HG03159 (cell line): ENCODE data around the gene PATZ1.
A peak's percentile ranks its signal among the peaks of the same experiment; 100 is the strongest.
"Not testable (repeated sequence)": the region's sequence is repeated elsewhere in the genome, so short reads cannot be mapped to it uniquely, and the experiment has no call there.

Experiments used
- ATAC-seq: cut with Tn5 transposase; IDR thresholded peaks from one replicate; pipeline ENCODE4 v1.9.1; 2021; ENCODE audit warnings: mild to moderate bottlenecking, moderate library complexity; ENCODE audit not compliant: unreplicated experiment

Gene PATZ1

DNA sequence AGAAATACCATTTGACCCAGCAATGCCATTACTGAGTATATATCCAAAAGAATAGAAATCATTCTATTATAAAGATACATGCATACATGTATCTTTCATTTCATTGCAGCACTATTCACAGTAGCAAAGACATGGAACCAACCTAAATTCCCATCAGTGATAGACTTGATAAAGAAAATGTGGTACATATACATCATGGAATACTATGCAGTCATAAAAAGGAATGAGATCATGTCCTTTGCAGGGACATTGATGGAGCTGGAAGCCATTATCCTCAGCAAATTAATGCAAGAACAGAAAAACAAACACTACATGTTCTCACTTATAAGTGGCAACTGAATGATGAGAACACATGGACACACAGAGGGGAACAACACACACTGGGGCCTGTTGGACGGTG lies 31.9 kb downstream of the PATZ1 start:
- not testable (repeated sequence) for ATAC-seq

- no peak for ATAC-seq
Measured at GRCh38 chr22:31313366-31314147, 32.6 kb downstream of the PATZ1 start.

DNA sequence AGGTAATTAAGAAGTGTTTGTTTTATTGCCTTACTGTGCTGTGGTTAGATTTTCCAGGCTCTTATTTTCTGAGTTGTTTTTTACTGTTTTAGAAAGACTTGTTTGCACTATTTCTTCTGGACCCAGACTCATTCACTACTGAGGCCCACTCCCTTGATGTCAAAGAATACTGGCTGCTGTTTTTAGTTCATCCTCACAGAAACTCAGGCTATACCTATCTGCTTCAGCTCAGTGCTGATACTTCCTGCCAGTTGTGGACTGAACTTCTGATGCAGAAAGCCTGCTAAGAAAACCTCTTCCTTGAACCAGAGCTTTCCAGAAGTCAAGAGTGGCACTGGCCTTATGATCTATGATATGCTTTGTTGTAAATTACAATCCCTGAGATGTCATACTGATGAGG lies 38.0 kb downstream of the PATZ1 start:
- ATAC-seq, result no peak

GRCh38 chr22:31305194-31305593 lies 41.0 kb downstream of the PATZ1 start:
- no peak for ATAC-seq

DNA sequence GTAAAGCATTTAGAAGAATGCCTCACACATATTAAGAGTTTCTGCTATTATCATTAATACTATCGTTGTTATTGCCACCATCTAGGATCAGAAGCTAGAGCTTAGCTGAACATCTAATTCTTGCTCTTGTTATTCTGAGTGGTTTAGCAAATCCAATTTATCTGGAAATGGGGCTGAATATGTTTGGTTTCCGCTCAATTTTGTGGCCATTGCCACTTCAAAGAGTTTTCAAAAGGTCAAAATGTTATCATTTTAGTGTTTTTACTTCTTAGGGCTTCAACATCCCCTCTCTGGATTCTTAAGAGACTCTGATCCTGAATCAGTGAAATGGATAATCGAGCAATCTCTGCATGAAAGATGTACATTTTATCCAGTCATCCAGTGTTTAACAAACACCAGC lies 43.6 kb downstream of the PATZ1 start:
- ATAC-seq, result no peak

GRCh38 chr22:31302006-31302405 lies 44.1 kb downstream of the PATZ1 start:
- ATAC-seq, result no peak

DNA sequence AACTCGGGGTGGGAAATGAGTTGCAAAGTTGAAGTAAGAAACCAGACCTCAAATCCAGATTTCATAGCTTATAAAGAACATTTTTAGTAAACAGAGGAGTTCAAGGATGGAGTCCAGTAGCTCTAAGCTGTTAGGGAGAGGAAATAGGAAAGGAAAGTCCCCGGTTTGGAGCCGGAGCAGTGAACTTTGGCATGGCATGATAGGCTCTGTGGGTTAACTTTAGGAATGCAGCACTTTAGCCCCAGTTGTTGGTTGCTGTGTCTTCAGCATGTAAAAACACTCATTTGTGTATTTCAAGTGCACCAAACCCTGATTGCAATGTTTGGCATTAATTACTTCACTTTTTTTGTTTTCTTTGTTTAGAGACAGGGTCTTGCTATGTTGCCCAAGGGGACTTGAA lies 45.2 kb downstream of the PATZ1 start:
- ATAC-seq, result no peak

GRCh38 chr22:31295831-31296657 lies 50.1 kb downstream of the PATZ1 start:
- no peak for ATAC-seq

DNA sequence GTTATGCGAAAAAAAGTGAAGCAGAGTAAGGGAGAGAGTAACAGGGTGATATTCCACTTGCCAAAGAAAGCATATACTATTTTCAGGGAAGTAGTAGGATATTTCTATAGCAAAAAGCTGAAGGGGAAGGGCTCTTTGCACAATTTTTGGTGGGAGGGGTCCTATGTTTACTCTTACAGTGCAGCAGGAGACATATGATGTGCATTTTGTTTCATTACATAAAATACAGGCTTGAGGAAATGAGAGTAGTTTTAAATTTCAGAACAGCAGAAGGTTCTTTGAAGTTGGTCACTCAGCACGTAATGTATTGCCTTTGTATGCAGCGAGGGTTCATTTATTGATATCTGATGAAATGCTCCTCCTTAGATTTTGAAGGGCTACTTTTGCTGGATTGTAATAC lies 50.8 kb downstream of the PATZ1 start:
- no peak for ATAC-seq

GRCh38 chr22:31292236-31292989 lies 53.7 kb downstream of the PATZ1 start, which contains the start of gene PIK3IP1:
TSS of gene PIK3IP1 (minus strand) at chr22:31292488. CDS start at chr22:31292344, 144 bp downstream.
- no peak for ATAC-seq

DNA sequence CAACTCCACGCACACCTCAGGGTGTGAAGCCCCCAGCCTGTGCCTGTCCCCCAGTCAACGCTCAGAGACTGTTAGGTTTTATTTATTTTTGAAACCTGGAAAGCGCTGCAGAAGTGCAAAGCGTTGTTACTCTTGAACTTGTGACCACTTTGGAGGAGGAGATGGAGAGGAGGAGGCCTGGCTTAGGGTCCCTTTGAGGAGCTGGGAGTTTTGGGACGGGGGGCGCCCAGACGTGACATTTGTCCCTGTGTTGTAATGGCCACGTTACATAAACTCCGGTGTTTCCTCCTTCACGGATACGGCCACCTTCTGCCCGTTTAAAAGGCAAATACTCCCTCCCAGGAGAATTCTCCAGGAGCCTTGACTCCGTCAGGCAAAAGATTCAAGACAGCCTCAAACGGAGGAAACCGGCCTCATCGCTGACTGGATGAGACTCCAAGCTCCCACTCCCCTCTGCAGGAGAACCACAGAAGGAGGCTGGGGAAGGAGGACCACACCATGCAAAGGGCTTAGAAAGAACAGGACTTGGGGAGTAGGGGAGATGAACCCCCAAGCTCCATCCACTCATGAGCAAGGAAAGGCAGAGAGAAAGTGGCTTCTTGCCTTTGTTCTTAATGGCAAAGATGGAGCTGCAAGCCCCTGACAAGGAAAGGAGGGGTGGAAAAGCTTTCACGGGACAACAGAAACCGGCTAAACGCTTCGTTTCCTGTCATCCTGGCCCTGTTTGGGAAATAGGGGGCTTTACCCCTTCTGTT lies 54.5 kb downstream of the PATZ1 start:
- no peak for ATAC-seq

- ATAC-seq, result peak; percentile 88
Measured at GRCh38 chr22:31290494-31291471, 55.4 kb downstream of the PATZ1 start.

DNA sequence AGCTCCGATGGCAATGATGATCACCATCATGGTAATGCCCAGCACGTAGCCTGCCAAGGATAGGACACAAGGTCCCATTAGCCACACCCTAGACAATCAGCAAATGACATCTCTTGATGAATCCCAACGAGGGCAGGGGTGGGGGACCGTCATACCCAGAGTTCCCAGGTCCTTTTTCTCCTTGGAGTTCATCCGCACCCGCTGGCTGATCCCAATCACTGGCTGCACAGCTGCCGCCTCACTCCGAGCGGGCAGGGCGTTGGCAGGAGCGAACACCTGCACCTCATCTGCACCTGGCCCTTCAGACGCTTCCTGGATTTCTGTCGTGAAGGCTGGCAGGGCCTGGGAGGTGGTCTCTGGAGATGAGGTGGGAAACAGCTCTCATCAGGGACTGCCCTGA lies 56.8 kb downstream of the PATZ1 start:
- no peak for ATAC-seq

DNA sequence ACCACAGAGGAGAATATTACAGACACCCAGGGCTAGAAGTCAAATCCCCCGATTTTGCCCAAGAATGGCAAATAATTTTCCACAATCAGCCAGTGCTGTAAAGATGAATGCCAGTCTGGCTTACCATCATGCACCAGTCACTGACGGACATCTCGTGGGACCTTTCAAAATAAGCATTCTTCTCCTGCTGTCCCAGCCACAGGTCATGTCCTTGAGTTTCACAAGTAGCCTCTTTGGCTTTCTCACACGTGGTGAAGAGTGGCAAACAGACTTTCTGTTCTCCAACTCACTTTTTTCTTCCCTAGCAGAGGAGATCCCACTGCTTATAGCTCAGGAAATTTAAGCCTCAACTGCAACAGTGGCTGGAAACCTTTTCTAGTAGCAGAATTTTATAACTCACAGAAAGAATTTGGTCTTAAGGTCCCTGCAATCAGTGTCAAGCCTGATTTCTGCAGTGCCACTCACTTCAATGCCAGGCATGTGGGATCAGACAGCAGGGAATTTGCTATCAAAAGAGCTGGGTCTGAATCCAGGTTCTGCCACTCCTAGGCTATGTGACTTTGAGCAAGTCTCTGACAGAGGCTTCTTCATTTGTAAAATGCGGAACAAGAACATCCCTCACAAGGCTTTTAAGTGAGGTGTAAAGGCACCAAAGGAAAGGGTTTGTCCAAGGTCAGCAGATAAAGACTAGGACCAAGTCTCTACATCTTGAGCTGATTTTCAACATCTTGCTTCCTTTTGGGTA lies 57.5 kb downstream of the PATZ1 start:
- ATAC-seq, result no peak

DNA sequence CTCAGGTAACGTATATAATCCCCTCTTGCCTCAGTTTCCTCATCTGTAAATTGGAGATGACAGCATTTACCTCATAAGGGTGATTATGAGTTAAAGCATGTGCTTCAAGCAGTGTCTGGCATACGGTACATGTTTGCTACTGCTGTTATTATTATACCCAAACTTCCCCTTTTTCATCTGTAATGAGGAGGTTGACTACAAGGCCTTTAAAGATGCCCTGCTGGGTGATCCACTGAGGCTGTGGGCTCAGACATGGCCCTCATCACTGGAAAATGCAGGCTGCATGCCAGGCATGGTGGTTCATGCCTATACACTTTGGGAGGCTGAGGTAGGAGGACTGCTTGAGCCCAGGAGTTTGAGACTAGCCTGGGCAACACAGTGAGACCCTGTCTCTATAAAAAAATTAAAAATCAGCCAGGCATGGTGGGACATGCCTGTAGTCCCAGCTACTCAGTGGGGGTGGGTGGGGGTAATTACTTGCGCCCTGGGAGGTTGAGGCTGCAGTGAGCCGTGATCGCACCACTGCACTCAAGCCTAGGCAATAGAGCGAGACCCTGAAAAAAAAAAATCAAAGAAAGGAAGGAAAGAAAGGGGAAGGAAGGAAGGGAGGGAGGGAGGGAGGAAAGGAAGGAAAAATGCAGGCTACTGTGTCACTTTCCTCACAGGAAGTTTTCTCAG lies 58.2 kb downstream of the PATZ1 start:
- ATAC-seq, result no peak

DNA sequence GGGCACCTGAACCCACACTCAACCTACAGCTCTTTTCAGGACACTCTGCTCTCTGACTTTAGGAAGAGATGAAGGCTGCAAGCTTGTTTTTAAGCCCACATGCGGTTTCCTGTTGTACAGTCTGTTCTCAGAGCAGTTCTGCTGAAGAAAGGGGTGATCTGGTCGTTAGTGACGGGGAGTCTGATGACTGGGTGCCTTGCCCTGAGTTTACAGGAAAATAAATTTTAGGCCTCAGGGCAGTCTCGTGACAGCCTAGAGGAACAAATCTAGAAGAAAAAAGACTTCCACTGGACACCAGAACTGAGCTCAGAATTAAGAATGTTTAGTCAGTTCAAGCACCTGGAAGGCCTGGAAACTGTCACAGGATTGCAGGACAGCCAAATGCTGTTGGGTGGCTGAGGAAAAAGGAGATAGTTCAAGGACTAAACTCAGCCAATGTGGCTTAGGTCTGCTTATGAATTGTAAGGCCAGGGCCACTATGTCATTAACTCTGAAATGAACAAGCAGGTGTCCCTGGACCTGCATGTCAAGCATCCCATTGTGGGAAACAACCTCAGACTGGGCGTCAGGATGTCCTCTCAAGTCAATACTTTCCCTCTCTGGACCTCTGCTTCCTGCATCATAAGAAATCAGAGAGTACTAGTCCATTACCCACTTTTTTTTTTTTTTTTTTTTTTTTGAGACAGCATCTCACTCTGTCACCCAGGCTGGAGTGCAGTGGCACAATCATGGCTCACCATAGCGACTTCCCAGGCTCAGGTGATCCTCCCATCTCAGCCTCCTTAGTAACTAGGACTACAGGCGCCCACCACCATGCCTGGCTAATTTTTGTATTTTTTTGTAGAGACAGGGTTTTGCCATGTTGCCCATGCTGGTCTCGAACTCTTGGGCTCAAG lies 59.5 kb downstream of the PATZ1 start:
- no peak for ATAC-seq
